Suprapubic skin (tissue), 4 donors: ENCODE data around the gene DIP2C.

Source experiments
- CTCF ChIP-seq, 2 donors: fragments of 200-600 bp in 1 of 2; fragments of 450-650 bp in 1 of 2; sonication (generic) in 1 of 2; IDR thresholded peaks; one replicate each; pipeline ENCODE4 v1.5.1; 2016 to 2019; ENCODE audit warnings: antibody characterized with exemption in 2 of 2, mild to moderate bottlenecking in 1 of 2, moderate library complexity in 1 of 2
- POLR2A ChIP-seq, 2 donors: fragments of 450-650 bp; IDR thresholded peaks; one replicate each; pipeline ENCODE4 v1.6.1; 2017; ENCODE audit warnings: antibody characterized with exemption in 2 of 2, mild to moderate bottlenecking in 2 of 2, moderate library complexity in 2 of 2
- POLR2AphosphoS5 ChIP-seq, 3 donors: sonication (generic); formaldehyde crosslinking; IDR thresholded peaks; one replicate each; pipeline ENCODE4 v1.6.1; 2017; ENCODE audit warnings: antibody characterized with exemption in 3 of 3

GRCh38 chr10:541041-541440 is 148.4 kb downstream of the DIP2C start:
- no peak for TF ChIP-seq CTCF (IDR thresholded peaks at IDR 0.05)
- TF ChIP-seq POLR2A (IDR thresholded peaks at IDR 0.05): no peak
- TF ChIP-seq POLR2AphosphoS5 (IDR thresholded peaks at IDR 0.05): no peak
